Spinal cord (tissue), 10 donors: ENCODE data around the gene ANKRD9. TPM values are rescaled to one million over a fixed set of nuclear protein-coding genes. Genes with fewer than 3 reads are reported as not detected.

Experiments
- DNase-seq, 6 donors: peaks; one replicate each; pipeline versions ENCODE4 v3.0.0 to v3.0.0-alpha.2; 2013 to 2015; ENCODE audit warnings: low spot score in 6 of 6, low read depth in 4 of 6
- H3K27ac ChIP-seq: one replicate; pipeline ENCODE4 v1.5.1; 2013; ENCODE audit warnings: low read depth, low read length, control low read depth
- H3K27me3 ChIP-seq: one replicate; pipeline ENCODE4 v1.6.1; 2013; ENCODE audit warnings: low read length; ENCODE audit not compliant: control insufficient read depth, insufficient read depth
- H3K36me3 ChIP-seq: one replicate; pipeline ENCODE4 v1.6.1; 2013; ENCODE audit warnings: low read length; ENCODE audit not compliant: control insufficient read depth, insufficient read depth
- H3K4me1 ChIP-seq: one replicate; pipeline ENCODE4 v1.6.1; 2013; ENCODE audit warnings: low read length; ENCODE audit not compliant: control insufficient read depth, insufficient read depth
- H3K4me3 ChIP-seq: one replicate; pipeline ENCODE4 v1.5.1; 2013; ENCODE audit warnings: low read depth, low read length, control low read depth
- H3K9me3 ChIP-seq: one replicate; pipeline ENCODE4 v1.6.1; 2013; ENCODE audit warnings: low read length; ENCODE audit not compliant: control insufficient read depth, insufficient read depth
- WGBS: methylation state at CpG from one replicate; pipeline ENCODE4 v1.1.5; 2013; ENCODE audit warnings: missing lambda C conversion rate; ENCODE audit not compliant: insufficient coverage; 5-methylcytosine and 5-hydroxymethylcytosine counted together
- polyA plus RNA-seq, 2 donors: library from polyadenylated mRNA; unstranded; fragments of 120-200 nt; gene quantifications; one replicate each; pipeline ENCODE4 v1.2.1, GENCODE V29; 2013; ENCODE audit not compliant: insufficient read length in 2 of 2
- total RNA-seq, 2 donors: library from RNA; depleted of rRNA in 1 of 2; stranded (reverse); fragments of 120-200 nt in 1 of 2; fragments of >200 nt in 1 of 2; gene quantifications; one replicate each; pipeline versions ENCODE4 v1.2.3 to v1.2.4, GENCODE V29; 2013 to 2014
- donor health status: healthy.

The ANKRD9 gene
- total and polyA plus RNA-seq, 4 donors = 14.9 to 48.7 (median 33.6) TPM

DNA sequence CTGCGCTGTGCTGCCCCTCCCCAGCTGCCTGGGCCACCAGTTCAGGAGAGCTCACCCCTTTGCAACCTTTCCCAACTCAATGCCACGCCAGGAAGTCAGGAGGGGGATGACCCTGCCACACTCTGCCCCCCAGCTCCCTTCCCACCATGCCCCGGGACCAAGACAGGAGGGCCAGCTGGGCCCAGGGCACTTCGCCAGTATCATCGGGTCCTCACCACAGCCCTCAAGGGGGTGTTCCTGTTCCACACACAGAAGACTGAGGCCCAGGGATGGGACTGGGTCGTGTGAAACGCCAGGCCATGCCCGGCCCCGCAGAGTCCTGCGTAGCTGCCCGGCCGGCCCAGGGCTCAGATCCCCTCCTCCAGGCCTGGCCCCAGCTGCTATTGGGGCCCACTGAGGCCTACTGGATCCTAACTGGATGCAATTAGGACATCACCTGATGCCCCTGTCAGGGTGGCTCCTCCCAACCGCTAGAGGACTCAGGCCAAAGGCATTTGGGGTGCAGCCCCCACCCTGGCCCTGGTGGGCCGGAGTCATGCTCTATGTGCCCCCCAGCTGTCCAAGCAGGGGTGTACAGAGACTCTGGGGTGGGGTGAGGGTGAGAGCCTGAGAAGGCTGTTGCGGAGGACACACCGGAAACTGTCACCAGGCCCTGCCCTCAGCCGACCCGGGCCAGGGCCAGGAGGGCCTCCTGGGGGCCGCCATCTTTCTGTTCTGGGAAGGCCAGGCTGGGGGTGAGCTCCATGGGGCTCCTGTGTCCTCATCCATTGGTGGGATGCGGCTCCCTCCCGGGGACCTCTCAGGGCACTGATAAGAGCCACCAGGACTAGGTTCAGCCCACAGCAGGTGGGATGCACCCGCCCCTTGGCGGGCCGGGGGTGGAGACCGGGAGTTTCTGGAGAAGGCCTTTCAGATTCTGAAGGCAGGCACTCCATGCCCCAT lies 29.3 kb upstream of the ANKRD9 start:
- peaks cover 6% of the 10 kb centered on the region for H3K27me3 ChIP-seq
- H3K36me3 ChIP-seq = no peaks in the 10 kb centered on the region
- peaks cover 27% of the 10 kb centered on the region for H3K4me1 ChIP-seq
- no peak overlapping the region for H3K27ac ChIP-seq
- no peak overlapping the region for H3K4me3 ChIP-seq
- H3K9me3 ChIP-seq = no peaks in the 10 kb centered on the region
- 83% methylated on average over 24 of the region's 25 CpGs for WGBS
- DNase-seq = no peak

DNA sequence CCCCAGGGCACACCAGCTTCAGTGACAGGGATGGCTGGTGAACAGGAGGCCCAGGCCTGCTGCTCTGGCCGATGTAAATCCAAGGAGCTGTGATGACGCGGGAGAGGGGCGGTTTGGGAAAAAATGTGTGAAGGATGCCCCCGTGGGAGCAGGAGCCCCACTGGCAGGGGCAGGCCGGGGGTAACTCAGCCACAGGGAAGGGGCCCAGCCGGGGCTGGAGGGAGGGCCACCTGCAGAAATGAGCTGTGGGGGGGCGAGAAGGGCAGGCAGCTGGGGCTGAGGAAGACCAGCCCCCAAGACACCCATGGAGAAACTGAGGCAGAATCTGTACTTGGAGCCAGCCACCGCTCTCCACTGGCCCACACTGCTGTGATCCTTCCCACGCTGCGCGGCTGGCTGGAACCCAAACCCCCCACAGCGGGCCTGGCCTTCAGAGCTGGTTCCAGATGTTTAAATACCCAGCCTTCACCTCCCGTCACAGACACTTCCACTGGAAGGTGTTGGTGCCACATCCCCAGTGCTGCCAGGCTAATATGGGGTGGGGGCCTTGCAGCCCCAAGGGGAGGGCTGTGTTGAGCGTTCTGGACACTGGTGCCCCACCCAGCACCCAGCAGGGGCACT lies 28.5 kb upstream of the ANKRD9 start:
- Histone ChIP-seq H3K36me3 (no peaks in the 10 kb centered on the region), H3K9me3 (no peaks in the 10 kb centered on the region), H3K27me3 (peaks cover under 1% of the 10 kb centered on the region), H3K4me1 (peaks cover 27% of the 10 kb centered on the region), H3K27ac (no peak overlapping the region), H3K4me3 (no peak overlapping the region)
- WGBS = 86% methylated on average over 12 of the region's 15 CpGs
- no peak for DNase-seq

GRCh38 chr14:102532204-102532658 lies 22.7 kb upstream of the ANKRD9 start:
- no peaks in the 10 kb centered on the region for H3K9me3 ChIP-seq
- DNase-seq = no peak
- 77% methylated on average over 2 of the region's 3 CpGs for WGBS

DNA sequence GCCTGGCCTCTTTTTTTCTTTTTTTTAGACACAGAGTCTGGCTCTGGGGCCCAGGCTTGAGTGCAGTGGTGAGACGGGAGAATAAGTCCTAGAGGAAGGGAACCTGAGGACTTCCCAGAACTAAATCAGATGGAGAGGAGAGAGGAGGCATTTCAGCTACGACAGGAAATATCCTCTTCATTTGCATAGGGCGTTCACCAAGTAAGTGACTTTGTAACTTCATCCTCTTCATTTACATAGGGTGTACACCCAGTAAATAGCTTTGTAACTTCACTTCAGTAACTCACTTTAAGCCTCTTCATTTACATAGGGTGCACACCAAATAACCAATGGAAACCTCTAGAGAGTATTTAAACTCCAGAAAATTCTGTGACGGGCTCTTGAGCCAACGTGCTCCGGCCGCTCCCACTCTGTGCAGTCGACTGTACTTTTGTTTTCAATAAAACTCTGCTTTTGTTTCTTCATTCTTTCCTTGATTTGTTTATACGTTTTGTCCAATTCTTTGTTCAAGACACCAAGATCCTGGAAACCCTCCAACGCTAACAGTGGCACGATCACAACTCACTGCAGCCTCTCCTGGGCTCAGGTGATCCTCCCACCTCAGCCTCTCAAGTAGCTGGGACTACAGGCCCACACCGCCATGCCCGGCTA lies 21.4 kb upstream of the ANKRD9 start:
- WGBS = 76% methylated on average over 7 of the region's 13 CpGs
- no peaks in the 10 kb centered on the region for H3K27me3 ChIP-seq
- no peak overlapping the region for H3K4me3 ChIP-seq
- no peaks in the 10 kb centered on the region for H3K9me3 ChIP-seq
- H3K36me3 ChIP-seq = no peaks in the 10 kb centered on the region
- no peak for DNase-seq
- no peak overlapping the region for H3K27ac ChIP-seq
- H3K4me1 ChIP-seq = peaks cover 2% of the 10 kb centered on the region

More at GRCh38 chr14:102532204-102532658, 22.7 kb upstream of the ANKRD9 start:
- Histone ChIP-seq H3K36me3 (no peaks in the 10 kb centered on the region), H3K27me3 (no peaks in the 10 kb centered on the region), H3K27ac (no peak overlapping the region), H3K4me3 (no peak overlapping the region), H3K4me1 (no peaks in the 10 kb centered on the region)

DNA sequence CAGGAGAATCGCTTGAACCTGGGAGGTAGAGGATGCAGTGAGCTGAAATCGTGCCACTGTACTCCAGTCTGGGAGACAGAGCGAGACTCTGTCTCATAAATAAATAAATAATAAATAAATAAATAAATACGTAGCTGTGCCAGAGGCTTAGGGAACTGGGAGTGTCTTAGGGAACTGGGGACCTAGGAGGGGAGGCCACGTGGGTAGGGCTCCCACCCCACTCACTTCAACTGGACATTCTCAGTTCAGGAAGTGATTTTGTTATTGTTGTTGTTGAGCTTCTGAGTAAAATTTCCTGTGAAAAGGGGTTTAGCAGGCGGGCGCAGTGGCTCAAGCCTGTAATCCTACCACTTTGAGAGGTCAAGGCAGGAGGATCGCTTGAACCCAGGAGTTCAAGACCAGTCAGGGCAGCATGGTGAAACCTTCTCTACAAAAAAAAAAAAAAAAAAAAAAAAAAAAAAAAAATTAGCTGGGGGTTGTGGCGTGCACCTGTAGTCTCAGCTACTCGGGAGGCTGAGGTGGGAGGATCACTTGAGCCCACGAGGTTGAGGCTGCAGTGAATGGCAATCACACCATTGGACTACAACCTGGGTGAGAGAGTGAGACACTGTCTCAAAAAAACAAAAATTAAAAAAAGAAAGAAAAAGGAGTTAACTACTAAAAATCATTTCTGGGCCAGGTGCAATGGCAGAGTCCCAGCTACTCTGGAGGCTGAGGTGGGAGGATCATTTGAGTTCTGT lies 19.0 kb upstream of the ANKRD9 start:
- peaks cover 23% of the 10 kb centered on the region for H3K4me1 ChIP-seq
- no peak overlapping the region for H3K4me3 ChIP-seq
- H3K9me3 ChIP-seq = no peaks in the 10 kb centered on the region
- H3K36me3 ChIP-seq = no peaks in the 10 kb centered on the region
- H3K27ac ChIP-seq = no peak overlapping the region
- H3K27me3 ChIP-seq = no peaks in the 10 kb centered on the region
- WGBS = no CpG with 5 or more reads among the region's 11 CpGs
- DNase-seq = no peak

- Histone ChIP-seq H3K9me3 (no peaks in the 10 kb centered on the region), H3K4me1 (peaks cover 25% of the 10 kb centered on the region), H3K27me3 (no peaks in the 10 kb centered on the region), H3K27ac (no peak overlapping the region), H3K4me3 (no peak overlapping the region), H3K36me3 (no peaks in the 10 kb centered on the region)
- DNase-seq = no peak
- WGBS = 96% methylated on average over 6 of the region's 12 CpGs
Measured at GRCh38 chr14:102525929-102526497, 16.4 kb upstream of the ANKRD9 start.

DNA sequence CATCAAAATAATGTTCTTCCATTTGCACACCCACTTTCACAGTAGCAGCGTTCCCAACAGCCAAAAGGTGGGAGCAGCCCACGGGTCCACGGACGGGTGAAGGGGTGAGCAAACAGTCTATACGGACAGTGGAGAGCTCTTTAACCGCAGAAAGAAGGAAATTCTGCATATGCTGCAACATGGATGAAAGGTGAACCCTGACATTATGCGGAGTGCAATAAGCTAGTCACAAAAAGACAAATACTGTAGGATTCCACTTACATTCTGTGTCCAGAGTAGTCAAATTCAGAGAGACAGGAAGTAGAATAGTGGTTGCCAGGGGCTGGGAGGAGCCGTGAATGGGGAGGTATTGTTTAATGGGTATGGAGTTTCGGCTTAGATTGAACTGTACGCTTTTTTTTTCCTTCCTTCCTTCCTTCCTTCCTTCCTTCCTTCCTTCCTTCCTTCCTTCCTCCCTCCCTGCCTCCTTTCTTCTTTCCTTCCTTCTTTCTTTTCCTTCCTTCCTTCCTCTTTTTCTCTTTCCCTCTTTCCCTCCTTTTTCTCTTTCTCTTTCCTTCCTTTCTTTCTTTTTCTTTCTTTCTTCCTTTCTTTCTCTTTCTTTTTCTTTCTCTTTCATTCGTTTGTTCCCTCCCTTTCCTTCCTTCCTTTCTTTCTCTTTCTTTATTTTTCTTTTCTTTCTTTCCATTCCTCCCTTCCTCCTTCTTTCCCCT lies 15.8 kb upstream of the ANKRD9 start:
- H3K4me1 ChIP-seq = peaks cover 25% of the 10 kb centered on the region
- no peaks in the 10 kb centered on the region for H3K36me3 ChIP-seq
- peak overlapping the region; percentile 79 for H3K4me3 ChIP-seq
- peak in 2 of 6 donors; percentile 74 to 81 for DNase-seq
- H3K27ac ChIP-seq = peak overlapping the region; percentile 82
- no peaks in the 10 kb centered on the region for H3K9me3 ChIP-seq
- H3K27me3 ChIP-seq = no peaks in the 10 kb centered on the region
- WGBS = 17% methylated on average over 3 of the region's 11 CpGs

DNA sequence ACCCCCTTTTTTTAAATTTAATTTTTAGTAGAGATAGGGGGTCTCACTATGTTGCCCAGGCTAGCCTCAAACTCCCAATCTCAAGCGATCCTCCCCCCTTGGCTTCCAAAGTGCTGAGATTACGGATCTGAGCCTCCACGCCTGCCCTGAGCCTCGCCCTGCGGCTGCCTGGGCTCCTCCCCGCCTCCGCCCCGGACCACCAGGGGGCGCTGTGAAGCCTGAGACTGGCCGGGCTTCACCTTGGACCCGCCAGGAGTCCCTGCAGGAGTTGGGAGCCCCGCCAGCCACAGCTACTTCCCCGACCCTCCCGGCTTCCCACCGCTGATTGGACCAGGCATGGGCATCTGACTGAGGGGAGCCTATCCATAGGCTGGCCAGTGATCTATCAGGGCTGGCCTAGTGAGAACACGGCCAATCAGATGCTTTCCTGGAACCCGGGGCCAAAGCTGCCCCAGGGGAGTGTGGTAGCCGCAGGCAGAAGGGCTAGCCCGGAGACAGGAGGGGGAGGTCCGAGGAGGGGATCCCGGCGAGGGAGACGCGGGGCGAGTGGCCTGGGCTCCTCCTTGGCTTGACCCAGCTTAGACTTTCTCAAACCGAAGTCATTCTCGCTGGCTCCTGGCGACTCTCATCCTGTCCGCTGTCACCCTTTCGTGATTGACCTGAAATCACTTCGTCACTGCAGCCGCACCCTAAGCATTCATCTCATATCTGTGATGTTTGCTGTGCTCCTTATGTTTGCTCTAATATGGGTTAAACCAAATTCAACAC lies 15.1 kb upstream of the ANKRD9 start:
- Histone ChIP-seq H3K27ac (peak overlapping the region; percentile 82), H3K4me1 (peaks cover 25% of the 10 kb centered on the region), H3K36me3 (no peaks in the 10 kb centered on the region), H3K4me3 (peak overlapping the region; percentile 79), H3K27me3 (no peaks in the 10 kb centered on the region), H3K9me3 (no peaks in the 10 kb centered on the region)
- under 1% methylated on average over 28 of the region's 32 CpGs for whole genome bisulfite sequencing
- DNase-seq = peak; percentile 86 to 99 (median 95)
